ENCODE data around the gene GRK5.

Gene GRK5

DNA sequence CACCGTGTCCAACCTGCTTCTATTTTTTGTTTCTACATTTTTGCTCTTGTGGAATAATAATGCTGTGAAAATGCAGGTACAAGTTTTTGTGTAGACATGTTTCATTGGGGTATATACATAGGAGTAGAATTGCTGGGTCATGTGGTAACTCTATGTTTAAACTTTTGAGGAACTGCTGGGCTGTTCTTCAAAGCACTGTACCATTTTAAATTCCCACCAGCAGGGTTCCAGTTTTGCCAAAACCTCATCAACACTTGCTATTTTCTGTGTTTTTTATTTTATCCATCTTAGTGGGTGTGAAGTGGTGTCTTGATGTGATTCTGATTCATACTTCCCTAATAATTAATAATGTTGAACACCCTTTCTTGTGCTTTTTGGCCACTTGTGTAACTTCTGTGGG lies 196.6 kb downstream of the GRK5 start:
- H3K4me3 ChIP-seq (ENCODE audit: low read depth, low read length) = no peak overlapping the region
- TF ChIP-seq, protein P1, sequence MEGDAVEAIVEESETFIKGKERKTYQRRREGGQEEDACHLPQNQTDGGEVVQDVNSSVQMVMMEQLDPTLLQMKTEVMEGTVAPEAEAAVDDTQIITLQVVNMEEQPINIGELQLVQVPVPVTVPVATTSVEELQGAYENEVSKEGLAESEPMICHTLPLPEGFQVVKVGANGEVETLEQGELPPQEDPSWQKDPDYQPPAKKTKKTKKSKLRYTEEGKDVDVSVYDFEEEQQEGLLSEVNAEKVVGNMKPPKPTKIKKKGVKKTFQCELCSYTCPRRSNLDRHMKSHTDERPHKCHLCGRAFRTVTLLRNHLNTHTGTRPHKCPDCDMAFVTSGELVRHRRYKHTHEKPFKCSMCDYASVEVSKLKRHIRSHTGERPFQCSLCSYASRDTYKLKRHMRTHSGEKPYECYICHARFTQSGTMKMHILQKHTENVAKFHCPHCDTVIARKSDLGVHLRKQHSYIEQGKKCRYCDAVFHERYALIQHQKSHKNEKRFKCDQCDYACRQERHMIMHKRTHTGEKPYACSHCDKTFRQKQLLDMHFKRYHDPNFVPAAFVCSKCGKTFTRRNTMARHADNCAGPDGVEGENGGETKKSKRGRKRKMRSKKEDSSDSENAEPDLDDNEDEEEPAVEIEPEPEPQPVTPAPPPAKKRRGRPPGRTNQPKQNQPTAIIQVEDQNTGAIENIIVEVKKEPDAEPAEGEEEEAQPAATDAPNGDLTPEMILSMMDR (IDR thresholded peaks at IDR 0.05; ENCODE audit: low read depth, low read length) = no peak

DNA sequence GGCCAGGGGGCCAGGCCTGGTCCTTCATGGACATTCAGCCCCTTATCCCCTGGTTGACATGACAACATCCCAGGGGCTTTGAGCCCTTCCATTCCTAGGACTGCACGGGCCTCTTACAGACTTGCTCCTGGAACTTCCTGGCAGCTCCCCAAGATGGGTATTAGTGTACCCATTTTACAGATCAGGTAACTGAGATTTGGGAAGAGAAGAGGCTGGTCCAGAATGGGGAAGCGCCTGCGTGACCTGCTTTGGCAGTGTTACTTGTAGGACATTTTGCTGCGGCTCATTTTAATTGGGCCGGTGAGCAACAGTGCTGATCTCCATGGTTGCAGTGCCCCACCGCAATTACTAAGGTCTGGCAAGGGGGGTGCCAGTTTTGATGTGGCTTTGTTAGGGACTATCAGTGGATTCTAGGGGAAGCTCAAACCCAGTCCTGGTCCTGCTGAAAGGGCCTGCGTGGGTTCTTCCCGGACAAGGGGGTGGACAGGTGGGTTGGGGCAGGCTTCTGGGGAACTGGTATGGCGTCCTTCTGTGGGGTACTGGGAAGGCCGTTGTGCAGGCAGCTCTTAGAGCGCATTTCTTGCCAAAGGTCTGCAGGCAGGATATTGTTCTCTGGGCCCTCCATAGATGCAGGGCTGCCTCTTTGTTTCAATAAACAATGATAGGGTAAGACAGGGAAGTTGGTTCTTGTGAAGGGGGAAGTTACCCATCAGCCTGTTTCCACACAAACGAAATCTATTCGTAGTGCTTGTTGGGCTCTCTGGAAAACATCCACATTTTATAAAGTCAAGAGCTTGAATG lies 197.5 kb downstream of the GRK5 start:
- TF ChIP-seq, protein P1 (IDR thresholded peaks at IDR 0.05; ENCODE audit: low read depth, low read length) = no peak
- H3K4me3 ChIP-seq (ENCODE audit: low read depth, low read length) = no peak overlapping the region

DNA sequence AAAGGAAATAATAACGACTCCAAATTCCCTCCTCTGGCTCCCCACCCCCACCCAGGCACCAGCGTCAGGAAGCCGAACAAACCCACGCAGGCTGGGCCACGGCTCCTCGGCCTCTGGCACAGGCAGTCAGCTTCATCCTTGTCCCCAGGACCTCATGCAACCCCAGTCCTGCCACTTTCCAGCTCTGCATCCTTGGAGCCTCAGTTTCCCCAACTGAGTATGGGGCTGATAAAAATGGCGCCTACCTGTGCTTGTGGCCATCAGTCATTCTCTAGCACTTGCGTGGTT lies 198.1 kb downstream of the GRK5 start:
- H3K4me3 ChIP-seq (ENCODE audit: low read depth, low read length) = no peak overlapping the region
- TF ChIP-seq, protein P1 (IDR thresholded peaks at IDR 0.05; ENCODE audit: low read depth, low read length) = no peak

DNA sequence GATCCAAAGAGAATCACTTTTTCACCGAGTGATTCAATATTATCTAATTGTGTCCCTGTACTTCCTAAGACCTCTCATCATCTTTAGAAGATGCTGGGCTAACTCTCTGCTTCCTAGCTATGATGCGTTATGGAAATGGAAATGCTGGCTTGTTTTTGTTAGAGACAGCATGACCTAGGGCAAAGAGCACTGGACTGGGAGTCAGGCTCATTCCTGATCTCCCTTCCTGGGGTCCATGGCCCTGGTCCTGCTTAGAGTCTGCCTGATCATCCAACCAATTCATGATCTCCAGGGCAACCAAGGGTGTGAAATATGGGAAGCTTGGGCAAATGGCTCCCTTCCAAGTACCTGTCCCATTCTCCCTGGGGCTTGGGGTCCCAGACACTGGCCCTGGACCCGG lies 198.8 kb downstream of the GRK5 start:
- TF ChIP-seq, protein P1 (IDR thresholded peaks at IDR 0.05; ENCODE audit: low read depth, low read length) = no peak

DNA sequence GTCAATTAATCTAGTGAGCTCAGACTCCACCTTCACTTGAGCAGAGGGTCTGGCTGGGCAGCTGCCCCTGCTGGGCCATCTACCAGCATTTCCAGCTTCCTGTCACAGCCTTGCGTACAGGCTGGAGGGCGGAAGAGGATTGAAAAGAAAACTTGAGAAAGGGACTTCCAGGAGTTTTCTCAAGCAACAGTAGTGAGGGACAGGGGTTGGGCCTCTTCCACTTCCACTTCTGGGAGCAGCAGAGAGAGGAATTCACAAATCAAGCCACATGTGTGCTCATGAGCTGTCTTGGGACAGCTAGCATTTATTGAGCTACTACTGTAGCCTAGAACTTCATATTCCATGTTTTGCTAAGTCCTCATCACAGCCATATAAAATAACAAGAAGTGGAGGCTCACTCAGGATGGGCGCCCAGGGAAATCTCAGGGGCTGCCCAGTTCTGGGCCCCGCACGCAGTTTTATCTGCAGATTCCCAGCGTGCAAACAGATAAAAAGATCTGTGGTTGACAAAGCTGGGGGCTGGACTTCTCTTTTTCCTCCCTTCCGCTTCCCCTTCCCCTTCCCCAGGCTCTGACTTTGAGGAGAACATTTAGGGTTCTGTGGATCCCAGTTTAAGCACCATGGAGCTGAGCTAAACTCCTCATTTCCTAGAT lies 199.4 kb downstream of the GRK5 start:
- H3K4me3 ChIP-seq (ENCODE audit: low read depth, low read length) = no peak overlapping the region
- TF ChIP-seq, protein P1 (IDR thresholded peaks at IDR 0.05; ENCODE audit: low read depth, low read length) = no peak

More for the DNA sequence above, 198.8 kb downstream of the GRK5 start:
- H3K4me3 ChIP-seq (ENCODE audit: low read depth, low read length) = no peak overlapping the region

DNA sequence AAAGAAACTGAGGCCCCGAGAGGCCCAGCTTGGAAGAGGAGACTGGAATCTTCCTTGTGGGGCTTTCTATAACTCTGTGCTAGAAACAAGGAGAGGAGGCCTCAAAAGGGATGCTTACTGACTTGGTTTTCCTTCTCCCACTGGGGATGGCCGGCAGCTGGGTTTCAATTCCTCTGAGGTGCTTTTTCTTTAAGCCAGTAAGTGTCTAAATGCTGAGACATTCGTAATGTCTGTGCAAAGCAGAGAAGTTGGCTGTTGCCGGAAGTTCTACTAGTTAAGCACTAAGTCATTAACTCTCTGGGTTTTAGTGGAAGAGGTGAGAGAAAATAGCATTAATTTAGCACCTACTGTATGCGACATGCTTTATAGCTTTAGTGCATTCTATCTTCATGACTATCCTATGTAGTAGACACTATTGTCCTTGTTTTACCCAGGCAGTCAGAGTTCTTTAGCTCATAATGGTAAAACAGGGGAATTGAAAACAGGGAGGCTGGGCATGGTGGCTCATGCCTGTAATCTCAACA lies 199.9 kb downstream of the GRK5 start:
- H3K4me3 ChIP-seq (ENCODE audit: low read depth, low read length) = no peak overlapping the region
- TF ChIP-seq, protein P1 (IDR thresholded peaks at IDR 0.05; ENCODE audit: low read depth, low read length) = no peak

DNA sequence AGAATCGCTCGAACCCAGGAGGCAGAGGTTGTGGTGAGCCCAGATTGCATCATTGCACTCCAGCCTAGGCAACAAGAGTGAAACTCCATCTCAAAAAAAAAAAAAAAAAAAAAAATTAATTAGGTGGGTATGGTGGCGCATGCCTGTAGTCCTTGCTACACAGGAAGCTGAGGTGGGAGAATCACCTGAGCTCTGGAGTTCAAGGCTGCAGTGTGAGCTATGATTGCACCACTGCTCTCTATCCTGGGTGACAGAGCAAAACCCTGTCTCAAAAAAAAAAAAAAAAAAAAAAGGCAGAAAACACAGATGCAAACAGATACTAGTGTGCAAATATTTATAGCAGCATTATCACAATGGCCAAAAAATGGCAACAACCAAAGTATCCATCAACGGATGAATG lies 200.7 kb downstream of the GRK5 start:
- no peak overlapping the region for H3K4me3 ChIP-seq (ENCODE audit: low read depth, low read length)
- TF ChIP-seq, protein P1 (IDR thresholded peaks at IDR 0.05; ENCODE audit: low read depth, low read length) = no peak

All from WI38 (cell line).